ENCODE data around the gene DTNB. TPM values are rescaled to one million over a fixed set of nuclear protein-coding genes. Genes with fewer than 3 reads are reported as not detected.
A peak's percentile ranks its signal among the peaks of the same experiment; 100 is the strongest.

Gene DTNB
- total RNA-seq, 1 donor from 2014 or later, result 5.7 TPM

GRCh38 chr2:25383806-25384205 is 289.6 kb downstream of the DTNB start:
- DNase-seq (ENCODE audit: low spot score), result no peak
- intact Hi-C loops (cut with DNase I), result no loop called here

- peak; percentile 56 for DNase-seq (ENCODE audit: low spot score)
- intact Hi-C loops (cut with DNase I), result no loop called here
Observed at GRCh38 chr2:25381502-25381901, 291.9 kb downstream of the DTNB start.

GRCh38 chr2:25380586-25381375 is 292.6 kb downstream of the DTNB start:
- DNase-seq (ENCODE audit: low spot score), result peak; percentile 41
- intact Hi-C loops (cut with DNase I), result no loop called here

- no peak for DNase-seq (ENCODE audit: low spot score)
- intact Hi-C loops (cut with DNase I), result no loop called here
Observed at GRCh38 chr2:25380023-25380422, 293.4 kb downstream of the DTNB start.

GRCh38 chr2:25379535-25379934 is 293.8 kb downstream of the DTNB start:
- peak; percentile 67 for DNase-seq (ENCODE audit: low spot score)
- intact Hi-C loops (cut with DNase I), result loop anchor here (5.0 kb wide), 1 partner anchor 67 kb away; no protein-coding TSS in a partner anchor

- DNase-seq (ENCODE audit: low spot score), result peak; percentile 67
- intact Hi-C loops (cut with DNase I), result loop anchor here (5.0 kb wide), 1 partner anchor 67 kb away; no protein-coding TSS in a partner anchor
Observed at GRCh38 chr2:25378731-25379490, 294.5 kb downstream of the DTNB start.

- intact Hi-C loops (cut with DNase I), result loop anchor here (2.0 to 5.0 kb wide), 2 partner anchors 35 to 66 kb away; no protein-coding TSS in a partner anchor
- DNase-seq (ENCODE audit: low spot score), result peak; percentile 53
Observed at GRCh38 chr2:25377822-25378421, 295.5 kb downstream of the DTNB start.

- intact Hi-C loops (cut with DNase I), result loop anchor here (2.0 to 5.0 kb wide), 2 partner anchors 34 to 65 kb away; no protein-coding TSS in a partner anchor
Observed at GRCh38 chr2:25376750-25377621, 296.4 kb downstream of the DTNB start.

GRCh38 chr2:25375989-25376545 is 297.3 kb downstream of the DTNB start:
- intact Hi-C loops (cut with DNase I), result loop anchor here (2.0 to 5.0 kb wide), 2 partner anchors 33 to 64 kb away; no protein-coding TSS in a partner anchor
- DNase-seq (ENCODE audit: low spot score), result no peak

More at GRCh38 chr2:25376750-25377621, 296.4 kb downstream of the DTNB start:
- DNase-seq (ENCODE audit: low spot score), result peak; percentile 92

GRCh38 chr2:25375371-25375988 is 297.9 kb downstream of the DTNB start:
- no peak for DNase-seq (ENCODE audit: low spot score)
- intact Hi-C loops (cut with DNase I), result loop anchor here (5.0 kb wide), 1 partner anchor 63 kb away; no protein-coding TSS in a partner anchor

GRCh38 chr2:25374827-25375226 is 298.6 kb downstream of the DTNB start:
- DNase-seq (ENCODE audit: low spot score), result no peak
- intact Hi-C loops (cut with DNase I), result loop anchor here (5.0 kb wide), 1 partner anchor 63 kb away; no protein-coding TSS in a partner anchor

- no peak for DNase-seq (ENCODE audit: low spot score)
- intact Hi-C loops (cut with DNase I), result no loop called here
Observed at GRCh38 chr2:25374411-25374810, 299.0 kb downstream of the DTNB start.

- no peak for DNase-seq (ENCODE audit: low spot score)
Observed at GRCh38 chr2:25373269-25373981, 300.0 kb downstream of the DTNB start.

GRCh38 chr2:25372405-25373268 is 300.7 kb downstream of the DTNB start:
- intact Hi-C loops (cut with DNase I), result no loop called here

More at GRCh38 chr2:25373269-25373981, 300.0 kb downstream of the DTNB start:
- intact Hi-C loops (cut with DNase I), result no loop called here

GRCh38 chr2:25371253-25372241 is 301.8 kb downstream of the DTNB start:
- no peak for DNase-seq (ENCODE audit: low spot score)
- intact Hi-C loops (cut with DNase I), result no loop called here

More at GRCh38 chr2:25372405-25373268, 300.7 kb downstream of the DTNB start:
- no peak for DNase-seq (ENCODE audit: low spot score)

All from cardiac septum (tissue), 1 donor.